H9 (cell line): Measurements from ENCODE around the gene GFY. TPM values are rescaled to one million over a fixed set of nuclear protein-coding genes. Genes with fewer than 3 reads are reported as not detected.

Source experiments
- DNase-seq: peaks from one replicate; pipeline ENCODE4 v3.0.0-alpha.2; 2017
- H2AFZ ChIP-seq: one replicate; pipeline ENCODE4 v1.6.1; 2013; ENCODE audit warnings: mild to moderate bottlenecking, low read length, control low read depth, moderate library complexity
- H2AK5ac ChIP-seq: 2 replicates; pipeline ENCODE4 v1.6.1; 2013; ENCODE audit warnings: low read length, control low read depth, mixed read lengths; ENCODE audit not compliant: insufficient read length
- H2BK120ac ChIP-seq: one replicate; pipeline ENCODE4 v1.6.1; 2013; ENCODE audit warnings: low read depth, mild to moderate bottlenecking, low read length, control low read depth, inconsistent platforms; ENCODE audit not compliant: poor library complexity, severe bottlenecking
- H2BK12ac ChIP-seq: 2 replicates; pipeline ENCODE4 v1.6.1; 2013; ENCODE audit warnings: low read length, control low read depth, mixed read lengths, low read depth; ENCODE audit not compliant: insufficient read length
- H2BK15ac ChIP-seq: 2 replicates; pipeline ENCODE4 v1.6.1; 2013; ENCODE audit warnings: low read depth, low read length, control low read depth
- H2BK20ac ChIP-seq: one replicate; pipeline ENCODE4 v1.6.1; 2013; ENCODE audit warnings: low read depth, mild to moderate bottlenecking, low read length, control low read depth, inconsistent platforms; ENCODE audit not compliant: poor library complexity, severe bottlenecking
- H2BK5ac ChIP-seq: 2 replicates; pipeline ENCODE4 v1.6.1; 2013; ENCODE audit warnings: low read length, control low read depth, mixed read lengths; ENCODE audit not compliant: insufficient read length
- H3K14ac ChIP-seq: 2 replicates; pipeline ENCODE4 v1.6.1; 2013; ENCODE audit warnings: low read length, control low read depth; ENCODE audit not compliant: insufficient read depth
- H3K18ac ChIP-seq: 2 replicates; pipeline ENCODE4 v1.6.1; 2013; ENCODE audit warnings: low read depth, mild to moderate bottlenecking, mixed read lengths, low read length, control low read depth; ENCODE audit not compliant: insufficient read length
- H3K23ac ChIP-seq: 2 replicates; pipeline ENCODE4 v1.6.1; 2013; ENCODE audit warnings: low read length, control low read depth, mixed read lengths, low read depth; ENCODE audit not compliant: insufficient read length
- H3K23me2 ChIP-seq: 2 replicates; pipeline ENCODE4 v1.6.1; 2013; ENCODE audit warnings: low read depth, mild to moderate bottlenecking, mixed read lengths, low read length, control low read depth; ENCODE audit not compliant: insufficient read length, poor library complexity, severe bottlenecking
- H3K27ac ChIP-seq: 2 replicates; pipeline ENCODE4 v1.5.1; 2013; ENCODE audit warnings: low read length, control low read depth, mixed read lengths, low read depth; ENCODE audit not compliant: insufficient read length
- H3K27me3 ChIP-seq: 2 replicates; pipeline ENCODE4 v1.6.1; 2013; ENCODE audit warnings: low read length, control low read depth, inconsistent platforms; ENCODE audit not compliant: insufficient read depth
- H3K4ac ChIP-seq: 2 replicates; pipeline ENCODE4 v1.6.1; 2013; ENCODE audit warnings: low read depth, mild to moderate bottlenecking, control low read depth, inconsistent platforms, low read length, moderate library complexity
- H3K4me1 ChIP-seq: 2 replicates; pipeline ENCODE4 v1.6.1; 2013; ENCODE audit warnings: low read length, control low read depth, inconsistent platforms; ENCODE audit not compliant: insufficient read depth
- H3K4me2 ChIP-seq: 2 replicates; pipeline ENCODE4 v1.6.1; 2013; ENCODE audit warnings: low read length, control low read depth, mixed read lengths; ENCODE audit not compliant: insufficient read length, insufficient read depth
- H3K56ac ChIP-seq: 2 replicates; pipeline ENCODE4 v1.6.1; 2013; ENCODE audit warnings: low read depth, mild to moderate bottlenecking, mixed read lengths, low read length, control low read depth; ENCODE audit not compliant: insufficient read length
- H3K79me1 ChIP-seq: 2 replicates; pipeline ENCODE4 v1.6.1; 2013; ENCODE audit warnings: low read depth, mild to moderate bottlenecking, moderate library complexity, low read length, control low read depth, inconsistent platforms; ENCODE audit not compliant: insufficient read depth, poor library complexity, severe bottlenecking
- H3K79me2 ChIP-seq: 2 replicates; pipeline ENCODE4 v1.6.1; 2013; ENCODE audit warnings: low read length, control low read depth, inconsistent platforms; ENCODE audit not compliant: insufficient read depth
- H3K9ac ChIP-seq: 2 replicates; pipeline ENCODE4 v1.6.1; 2013; ENCODE audit warnings: low read length, control low read depth, mixed read lengths; ENCODE audit not compliant: insufficient read length; ENCODE audit errors: extremely low read depth
- H3K9me3 ChIP-seq: one replicate; pipeline ENCODE4 v1.6.1; 2013; ENCODE audit warnings: low read depth, low read length, inconsistent platforms; ENCODE audit not compliant: control insufficient read depth
- H3T11ph ChIP-seq: one replicate; pipeline ENCODE4 v1.6.1; 2013; ENCODE audit warnings: mild to moderate bottlenecking, low read length, control low read depth, inconsistent platforms
- H4K20me1 ChIP-seq: one replicate; pipeline ENCODE4 v1.6.1; 2013; ENCODE audit not compliant: control insufficient read depth, insufficient read length, insufficient read depth
- H4K5ac ChIP-seq: 2 replicates; pipeline ENCODE4 v1.6.1; 2013; ENCODE audit warnings: low read depth, mild to moderate bottlenecking, mixed read lengths, low read length, control low read depth; ENCODE audit not compliant: insufficient read length
- H4K8ac ChIP-seq: replicated peaks from 2 replicates; pipeline ENCODE4 v1.6.1; 2013; ENCODE audit warnings: low read length, control low read depth, mixed read lengths, low read depth; ENCODE audit not compliant: insufficient read length
- H4K91ac ChIP-seq: 2 replicates; pipeline ENCODE4 v1.6.1; 2013; ENCODE audit warnings: low read depth, mild to moderate bottlenecking, moderate library complexity, mixed read lengths, low read length, control low read depth; ENCODE audit not compliant: insufficient read length
- H3K27ac Mint-ChIP-seq, 3 experiments: 2 replicates in 2 of 3; 3 replicates in 1 of 3; pipeline ENCODE4 v1.8.0; 2020 to 2021; ENCODE audit warnings: mixed read lengths in 3 of 3, mild to moderate bottlenecking in 1 of 3, moderate library complexity in 1 of 3
- H3K27me3 Mint-ChIP-seq: 2 replicates; pipeline ENCODE4 v1.8.0; 2021; ENCODE audit warnings: low read depth, mild to moderate bottlenecking, moderate library complexity, mixed read lengths
- H3K36me3 Mint-ChIP-seq, 3 experiments: 2 replicates in 2 of 3; 3 replicates in 1 of 3; pipeline ENCODE4 v1.8.0; 2020 to 2021; ENCODE audit warnings: low read depth in 3 of 3, mixed read lengths in 3 of 3; ENCODE audit not compliant: insufficient read depth in 1 of 3
- H3K4me1 Mint-ChIP-seq, 2 experiments: 2 replicates each; pipeline ENCODE4 v1.8.0; 2020; ENCODE audit warnings: mixed read lengths in 2 of 2
- H3K4me3 Mint-ChIP-seq, 2 experiments: 2 replicates in 1 of 2; 3 replicates in 1 of 2; pipeline ENCODE4 v1.8.0; 2020 to 2021; ENCODE audit warnings: mild to moderate bottlenecking in 2 of 2, mixed read lengths in 2 of 2, moderate library complexity in 1 of 2
- H3K9me3 Mint-ChIP-seq, 2 experiments: 2 replicates in 1 of 2; 3 replicates in 1 of 2; pipeline ENCODE4 v1.8.0; 2020; ENCODE audit warnings: mild to moderate bottlenecking in 2 of 2, mixed read lengths in 2 of 2, moderate library complexity in 1 of 2
- WGBS: extraction: QIAGEN DNeasy Blood & Tissue Kit; methylation state at CpG from one replicate; pipeline ENCODE4 v1.1.7; 2013; ENCODE audit warnings: missing lambda C conversion rate, low lambda C conversion rate, mixed read lengths; ENCODE audit not compliant: insufficient read length; ENCODE audit errors: extremely low coverage; 5-methylcytosine and 5-hydroxymethylcytosine counted together
- total RNA-seq: library from RNA; stranded (reverse); gene quantifications from 2 replicates; pipeline ENCODE4 v1.2.1, GENCODE V29; 2021
- TF ChIP-seq, protein P1 (sequence below): fragments of 200-600 bp; sonication (generic); conservative IDR thresholded peaks from 3 replicates; pipeline ENCODE4 v1.8.0; 2021; ENCODE audit warnings: antibody characterized with exemption, mild to moderate bottlenecking

The GFY gene
- total RNA-seq, 1 experiment from 2014 or later = 1.3 TPM

DNA sequence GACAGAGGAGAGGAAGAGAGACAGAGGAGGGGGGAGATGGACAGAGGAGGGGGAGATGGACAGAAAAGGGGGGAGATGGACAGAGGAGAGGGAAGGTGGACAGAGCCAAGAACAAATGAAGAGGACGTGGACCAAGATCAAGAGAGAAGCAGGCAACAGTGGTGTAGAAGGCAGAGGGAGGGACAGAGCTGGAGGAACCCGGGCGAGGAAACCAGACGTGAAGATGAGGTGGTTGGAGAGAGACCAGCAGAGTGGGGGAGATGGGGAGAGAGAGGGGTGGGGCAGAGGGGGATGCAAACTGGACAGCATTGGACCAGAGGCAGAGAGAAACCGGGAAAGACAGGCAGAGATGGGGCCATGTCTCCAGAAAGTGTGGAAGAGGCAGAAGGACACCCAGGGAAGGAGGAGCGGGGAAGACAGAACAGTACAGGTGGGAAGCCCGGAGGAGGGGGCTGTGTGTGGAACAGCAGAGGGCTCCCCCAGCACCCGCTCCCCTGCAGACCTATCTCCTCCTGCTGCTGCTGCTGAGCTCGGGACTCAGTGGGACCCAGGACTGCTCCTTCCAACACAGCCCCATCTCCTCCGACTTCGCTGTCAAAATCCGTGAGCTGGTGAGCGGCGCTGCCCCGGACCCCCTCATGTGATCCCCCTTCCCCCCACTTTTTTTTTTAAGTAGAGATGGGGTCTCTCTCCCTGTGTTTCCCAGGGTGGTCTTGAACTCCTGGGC lies 50.2 kb downstream of the GFY start:
- no peak overlapping the region for H3T11ph ChIP-seq
- no peak overlapping the region for H4K8ac ChIP-seq
- H3K4me3 Mint-ChIP-seq = no peak overlapping the region
- no peak overlapping the region for H2BK15ac ChIP-seq
- H3K18ac ChIP-seq = no peak overlapping the region
- peak; percentile 27 for DNase-seq
- H3K4me1 Mint-ChIP-seq = peaks cover 11 to 24% of the 10 kb centered on the region in 2 experiments
- no peak overlapping the region for H3K9ac ChIP-seq
- TF ChIP-seq, protein P1, sequence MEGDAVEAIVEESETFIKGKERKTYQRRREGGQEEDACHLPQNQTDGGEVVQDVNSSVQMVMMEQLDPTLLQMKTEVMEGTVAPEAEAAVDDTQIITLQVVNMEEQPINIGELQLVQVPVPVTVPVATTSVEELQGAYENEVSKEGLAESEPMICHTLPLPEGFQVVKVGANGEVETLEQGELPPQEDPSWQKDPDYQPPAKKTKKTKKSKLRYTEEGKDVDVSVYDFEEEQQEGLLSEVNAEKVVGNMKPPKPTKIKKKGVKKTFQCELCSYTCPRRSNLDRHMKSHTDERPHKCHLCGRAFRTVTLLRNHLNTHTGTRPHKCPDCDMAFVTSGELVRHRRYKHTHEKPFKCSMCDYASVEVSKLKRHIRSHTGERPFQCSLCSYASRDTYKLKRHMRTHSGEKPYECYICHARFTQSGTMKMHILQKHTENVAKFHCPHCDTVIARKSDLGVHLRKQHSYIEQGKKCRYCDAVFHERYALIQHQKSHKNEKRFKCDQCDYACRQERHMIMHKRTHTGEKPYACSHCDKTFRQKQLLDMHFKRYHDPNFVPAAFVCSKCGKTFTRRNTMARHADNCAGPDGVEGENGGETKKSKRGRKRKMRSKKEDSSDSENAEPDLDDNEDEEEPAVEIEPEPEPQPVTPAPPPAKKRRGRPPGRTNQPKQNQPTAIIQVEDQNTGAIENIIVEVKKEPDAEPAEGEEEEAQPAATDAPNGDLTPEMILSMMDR = no peak
- H3K56ac ChIP-seq = no peak overlapping the region
- WGBS = no CpG with 5 or more reads among the region's 15 CpGs
- no peaks in the 10 kb centered on the region for H3K79me1 ChIP-seq
- H2BK20ac ChIP-seq = no peak overlapping the region
- no peak overlapping the region for H3K23ac ChIP-seq
- no peak overlapping the region for H3K14ac ChIP-seq
- peaks cover 0 to 2% of the 10 kb centered on the region in 2 experiments; a peak in 1 of 5 replicates for H3K9me3 Mint-ChIP-seq
- H3K9me3 ChIP-seq = no peaks in the 10 kb centered on the region
- no peak overlapping the region for H2AK5ac ChIP-seq
- no peak overlapping the region for H2BK5ac ChIP-seq
- H3K23me2 ChIP-seq = no peaks in the 10 kb centered on the region
- H4K5ac ChIP-seq = no peak overlapping the region
- H3K4me1 ChIP-seq = peaks cover 3% of the 10 kb centered on the region; the same call in 1 of the 2 replicates
- peaks cover 19% of the 10 kb centered on the region for H3K27me3 Mint-ChIP-seq
- H3K4ac ChIP-seq = no peak overlapping the region
- H3K27me3 ChIP-seq = no peaks in the 10 kb centered on the region; the same call in 1 of the 2 replicates
- no peak overlapping the region for H3K27ac ChIP-seq
- H2BK12ac ChIP-seq = no peak overlapping the region
- no peak overlapping the region for H4K91ac ChIP-seq
- H2BK120ac ChIP-seq = no peak overlapping the region
- H2AFZ ChIP-seq = no peak overlapping the region
- no peak overlapping the region; a peak in 1 of 7 replicates for H3K27ac Mint-ChIP-seq
- H4K20me1 ChIP-seq = no peaks in the 10 kb centered on the region
- H3K4me2 ChIP-seq = no peak overlapping the region
- peaks cover 1 to 11% (median 10%) of the 10 kb centered on the region in 3 experiments; a peak in 3 of 7 replicates for H3K36me3 Mint-ChIP-seq
- no peaks in the 10 kb centered on the region for H3K79me2 ChIP-seq
